ENCODE results near the gene DLGAP1.

The DLGAP1 gene

GRCh38 chr18:3554811-3555427 is 900.2 kb downstream of the DLGAP1 start:
- DNase-seq = no peak

- DNase-seq = no peak
Observed at GRCh38 chr18:3554091-3554601, 901.0 kb downstream of the DLGAP1 start.

GRCh38 chr18:3552305-3552704 is 902.8 kb downstream of the DLGAP1 start:
- no peak for DNase-seq

- DNase-seq = no peak
Observed at GRCh38 chr18:3547891-3548615, 907.1 kb downstream of the DLGAP1 start.

- DNase-seq = no peak
Observed at GRCh38 chr18:3546106-3546505, 909.0 kb downstream of the DLGAP1 start.

- no peak for DNase-seq
Observed at GRCh38 chr18:3544537-3544936, 910.6 kb downstream of the DLGAP1 start.

- DNase-seq = no peak
Observed at GRCh38 chr18:3541549-3542386, 913.3 kb downstream of the DLGAP1 start.

GRCh38 chr18:3540805-3541548 is 914.1 kb downstream of the DLGAP1 start:
- no peak for DNase-seq

GRCh38 chr18:3538954-3539617 is 916.0 kb downstream of the DLGAP1 start:
- DNase-seq = no peak

- DNase-seq = no peak
Observed at GRCh38 chr18:3538456-3538855, 916.7 kb downstream of the DLGAP1 start.

GRCh38 chr18:3530807-3531206 is 924.3 kb downstream of the DLGAP1 start:
- no peak for DNase-seq

- DNase-seq = no peak
Observed at GRCh38 chr18:3529601-3530000, 925.5 kb downstream of the DLGAP1 start.

GRCh38 chr18:3529077-3529476 is 926.0 kb downstream of the DLGAP1 start:
- DNase-seq = no peak

- no peak for DNase-seq
Observed at GRCh38 chr18:3528231-3528630, 926.9 kb downstream of the DLGAP1 start.

GRCh38 chr18:3526421-3527354 is 928.4 kb downstream of the DLGAP1 start:
- no peak for DNase-seq

GRCh38 chr18:3525870-3526420 is 929.2 kb downstream of the DLGAP1 start:
- DNase-seq = no peak

- DNase-seq = no peak
Observed at GRCh38 chr18:3524706-3525105, 930.4 kb downstream of the DLGAP1 start.

- DNase-seq = no peak
Observed at GRCh38 chr18:3520230-3521085, 934.6 kb downstream of the DLGAP1 start.

- DNase-seq = no peak
Observed at GRCh38 chr18:3514312-3515216, 940.5 kb downstream of the DLGAP1 start.

Data from T1000 (cell line).